GM23338 (cell line): Measurements from ENCODE around the gene FAM13A. TPM values are rescaled to one million over a fixed set of nuclear protein-coding genes. Genes with fewer than 3 reads are reported as not detected.

Source experiments
- ATAC-seq: fragments of 200-7000 bp; cut with Tn5 transposase; 3 replicates; pipeline ENCODE4 v1.9.1; 2020
- DNase-seq: peaks from one replicate; pipeline ENCODE4 v3.0.0-alpha.2; 2015; ENCODE audit warnings: low spot score
- H2AFZ ChIP-seq: fragments of 200-600 bp; sonication (generic); 2 replicates; pipeline ENCODE4 v1.8.0; 2016; ENCODE audit warnings: antibody characterized with exemption, mild to moderate bottlenecking, moderate library complexity
- H3F3A ChIP-seq: fragments of 200-600 bp; sonication (generic); replicated peaks from 2 replicates; pipeline ENCODE4 v1.8.0; 2017; ENCODE audit warnings: antibody characterized with exemption, mixed run types, low read depth
- H3K27ac ChIP-seq: fragments of 200-600 bp; sonication (generic); 2 replicates; pipeline ENCODE4 v1.6.1; 2016; ENCODE audit warnings: low read depth
- H3K27me3 ChIP-seq: fragments of 200-600 bp; sonication (generic); 2 replicates; pipeline ENCODE4 v1.8.0; 2016; ENCODE audit warnings: mild to moderate bottlenecking, mixed run types, moderate library complexity; ENCODE audit not compliant: insufficient read depth
- H3K36me3 ChIP-seq: fragments of 200-600 bp; sonication (generic); 2 replicates; pipeline ENCODE4 v1.8.0; 2016; ENCODE audit warnings: mild to moderate bottlenecking; ENCODE audit not compliant: insufficient read depth
- H3K4me1 ChIP-seq: fragments of 200-600 bp; sonication (generic); 2 replicates; pipeline ENCODE4 v1.8.0; 2016; ENCODE audit warnings: mild to moderate bottlenecking, moderate library complexity; ENCODE audit not compliant: insufficient read depth
- H3K4me2 ChIP-seq: fragments of 200-600 bp; sonication (generic); 2 replicates; pipeline ENCODE4 v1.7.1; 2017; ENCODE audit warnings: mixed run types
- H3K4me3 ChIP-seq: fragments of 200-600 bp; sonication (generic); 2 replicates; pipeline ENCODE4 v1.6.1; 2016; ENCODE audit warnings: mixed run types
- H3K79me2 ChIP-seq: fragments of 200-600 bp; sonication (generic); replicated peaks from 2 replicates; pipeline ENCODE4 v1.8.0; 2017; ENCODE audit warnings: mild to moderate bottlenecking; ENCODE audit not compliant: insufficient read depth
- H3K9me2 ChIP-seq: fragments of 200-600 bp; sonication (generic); 2 replicates; pipeline ENCODE4 v1.8.0; 2017; ENCODE audit not compliant: insufficient read depth
- H4K20me1 ChIP-seq: fragments of 200-600 bp; sonication (generic); replicated peaks from 2 replicates; pipeline ENCODE4 v1.8.0; 2017; ENCODE audit warnings: mild to moderate bottlenecking; ENCODE audit not compliant: insufficient read depth
- H3K27ac Mint-ChIP-seq: 2 replicates; pipeline ENCODE4 v1.8.0; 2020; ENCODE audit warnings: inconsistent platforms, mild to moderate bottlenecking, moderate library complexity, mixed read lengths
- H3K27me3 Mint-ChIP-seq: 3 replicates; pipeline ENCODE4 v1.8.0; 2022; ENCODE audit warnings: low read depth, mild to moderate bottlenecking, moderate library complexity, mixed read lengths, inconsistent platforms; ENCODE audit not compliant: insufficient read depth, poor library complexity
- H3K36me3 Mint-ChIP-seq: 3 replicates; pipeline ENCODE4 v1.8.0; 2021; ENCODE audit warnings: low read depth, mild to moderate bottlenecking, inconsistent platforms, moderate library complexity, mixed read lengths
- H3K4me1 Mint-ChIP-seq: 3 replicates; pipeline ENCODE4 v1.8.0; 2020; ENCODE audit warnings: mild to moderate bottlenecking, inconsistent platforms, mixed read lengths
- H3K4me3 Mint-ChIP-seq: 3 replicates; pipeline ENCODE4 v1.8.0; 2021; ENCODE audit warnings: moderate library complexity, mild to moderate bottlenecking, inconsistent platforms, mixed read lengths
- H3K9me3 Mint-ChIP-seq: 3 replicates; pipeline ENCODE4 v1.8.0; 2020; ENCODE audit warnings: moderate library complexity, mild to moderate bottlenecking, inconsistent platforms, mixed read lengths
- CREB1 ChIP-seq: fragments of 250-450 bp; sonication (Bioruptor Pico); IDR thresholded peaks from 2 replicates; pipeline ENCODE4 v1.5.0; 2020; ENCODE audit warnings: low read depth, mild to moderate bottlenecking, moderate library complexity
- ETS1 ChIP-seq: IDR thresholded peaks from 2 replicates; pipeline ENCODE4 v1.6.1; 2016; ENCODE audit warnings: antibody characterized with exemption
- EZH2 ChIP-seq: fragments of 200-600 bp; sonication (generic); IDR thresholded peaks from one replicate; pipeline ENCODE4 v1.8.0; 2017; ENCODE audit warnings: antibody characterized with exemption, mild to moderate bottlenecking, low read depth; ENCODE audit not compliant: unreplicated experiment
- EZH2phosphoT487 ChIP-seq: fragments of 200-600 bp; sonication (generic); IDR thresholded peaks from one replicate; pipeline ENCODE4 v1.8.1; 2018; ENCODE audit warnings: antibody characterized with exemption; ENCODE audit not compliant: unreplicated experiment
- JUNB ChIP-seq: IDR thresholded peaks from one replicate; pipeline ENCODE4 v1.6.1; 2016; ENCODE audit warnings: antibody characterized with exemption; ENCODE audit not compliant: unreplicated experiment
- STAT1 ChIP-seq: IDR thresholded peaks from one replicate; pipeline ENCODE4 v1.6.1; 2016; ENCODE audit warnings: antibody characterized with exemption; ENCODE audit not compliant: unreplicated experiment
- ZNF331 ChIP-seq: fragments of 250-450 bp; sonication (Bioruptor Pico); IDR thresholded peaks from 2 replicates; pipeline ENCODE4 v1.5.0; 2020; ENCODE audit warnings: low read depth, mild to moderate bottlenecking, moderate library complexity
- polyA plus RNA-seq: library from polyadenylated mRNA; unstranded; fragments of >200 nt; fragmentation: Nextera tagmentation; extraction: Ambion mirVana; gene quantifications from 2 replicates; pipeline ENCODE4 v1.2.1, GENCODE V29; 2016
- total RNA-seq: library from RNA; depleted of rRNA; stranded (reverse); fragments of >200 nt; shearing (Covaris generic); gene quantifications from 2 replicates; pipeline ENCODE4 v1.2.3, GENCODE V29; 2014

FAM13A gene
- total and polyA plus RNA-seq, 2 experiments from 2014 or later = 13.9 to 28.4 TPM

DNA sequence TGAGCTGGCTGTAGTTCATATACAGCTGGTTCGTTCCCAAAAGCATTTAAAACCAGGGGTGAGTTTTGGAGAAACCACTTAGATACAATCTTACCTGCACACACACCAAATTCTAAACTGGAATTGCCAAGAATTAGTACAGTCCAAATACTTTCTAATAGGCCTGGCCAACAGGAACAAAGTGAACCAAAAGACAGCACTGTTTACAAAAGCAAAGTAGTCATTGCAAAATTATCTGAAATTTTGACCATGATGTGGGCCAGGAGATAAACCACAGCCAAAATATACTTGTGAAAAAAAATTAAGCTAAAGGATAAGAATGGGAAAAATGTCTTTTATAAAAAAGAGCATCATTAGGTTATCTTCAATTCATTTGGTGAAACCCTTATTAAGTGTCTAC, 321.4 kb downstream of the FAM13A start:
- Mint-ChIP-seq H3K9me3 (no peaks in the 10 kb centered on the region; the same call in 2 of the 3 replicates), H3K36me3 (peaks cover 6% of the 10 kb centered on the region; the same call in 2 of the 3 replicates), H3K27ac (no peak overlapping the region; the same call in 1 of the 2 replicates), H3K27me3 (peaks cover 6% of the 10 kb centered on the region), H3K4me1 (peaks cover 35% of the 10 kb centered on the region), H3K4me3 (no peak overlapping the region)
- H2AFZ ChIP-seq = no peak overlapping the region
- no peaks in the 10 kb centered on the region for H3K36me3 ChIP-seq
- H3K4me1 ChIP-seq = peaks cover 30% of the 10 kb centered on the region
- no peak overlapping the region for H3K4me3 ChIP-seq
- H4K20me1 ChIP-seq = no peaks in the 10 kb centered on the region
- H3K27ac ChIP-seq = no peak overlapping the region
- DNase-seq (no peak), ATAC-seq (no peak)
- H3K79me2 ChIP-seq = no peaks in the 10 kb centered on the region
- no peak overlapping the region for H3K4me2 ChIP-seq
- no peaks in the 10 kb centered on the region for H3K9me2 ChIP-seq
- H3K27me3 ChIP-seq = no peaks in the 10 kb centered on the region
- no peaks in the 10 kb centered on the region for H3F3A ChIP-seq
- TF ChIP-seq ZNF331 (CRISPR knock-in tag) (no peak), ETS1 (no peak)

- no peak overlapping the region for H3K4me2 ChIP-seq
- Mint-ChIP-seq H3K27ac (peak overlapping the region; percentile 86), H3K4me1 (peaks cover 28% of the 10 kb centered on the region), H3K9me3 (no peaks in the 10 kb centered on the region), H3K27me3 (peaks cover 6% of the 10 kb centered on the region), H3K4me3 (no peak overlapping the region), H3K36me3 (peaks cover 7% of the 10 kb centered on the region; the same call in 2 of the 3 replicates)
- H3F3A ChIP-seq = no peaks in the 10 kb centered on the region
- no peaks in the 10 kb centered on the region for H3K79me2 ChIP-seq
- H3K27me3 ChIP-seq = no peaks in the 10 kb centered on the region
- H3K27ac ChIP-seq = no peak overlapping the region
- ATAC-seq (no peak), DNase-seq (no peak)
- no peak for TF ChIP-seq EZH2phosphoT487
- no peak for TF ChIP-seq ETS1
- no peak for TF ChIP-seq STAT1
- no peaks in the 10 kb centered on the region for H3K36me3 ChIP-seq
- no peak overlapping the region for H2AFZ ChIP-seq
- peaks cover 24% of the 10 kb centered on the region for H3K4me1 ChIP-seq
- no peaks in the 10 kb centered on the region for H3K9me2 ChIP-seq
- no peak overlapping the region for H3K4me3 ChIP-seq
- no peaks in the 10 kb centered on the region for H4K20me1 ChIP-seq
Measured at GRCh38 chr4:88734403-88734949, 322.5 kb downstream of the FAM13A start.

DNA sequence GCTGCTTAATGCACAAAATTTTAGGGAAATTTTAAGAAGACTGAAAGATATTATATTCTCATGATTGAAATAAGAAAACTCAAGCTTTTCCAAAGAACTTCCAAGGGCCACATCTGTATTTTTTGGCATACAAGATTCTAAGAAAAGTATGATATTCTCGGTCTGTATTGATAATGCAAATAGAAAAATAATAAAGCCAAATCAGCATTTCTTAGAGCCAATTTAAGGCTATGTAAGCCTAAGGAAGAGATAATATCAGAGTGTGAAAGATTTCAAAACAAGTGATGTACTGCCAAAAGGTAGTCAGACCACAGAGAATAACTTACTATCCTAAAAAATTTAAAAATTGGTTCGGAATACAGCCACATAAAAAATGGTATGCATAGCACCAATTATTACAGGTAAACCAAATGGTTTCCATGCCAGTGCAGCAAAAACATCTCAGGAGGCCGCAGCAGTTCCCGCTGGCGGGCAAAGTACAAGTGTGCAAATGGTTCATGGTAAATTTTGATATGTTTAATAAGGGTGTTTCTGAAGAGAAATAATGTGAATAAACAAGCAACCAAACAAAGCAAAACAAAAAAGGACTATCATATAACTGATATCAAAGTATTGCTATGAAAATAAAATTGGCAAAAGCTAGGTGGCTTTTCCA, 324.1 kb downstream of the FAM13A start:
- Histone ChIP-seq H3K36me3 (no peaks in the 10 kb centered on the region), H3K79me2 (no peaks in the 10 kb centered on the region), H3K27ac (no peak overlapping the region), H3K4me1 (peaks cover 12% of the 10 kb centered on the region), H3K27me3 (no peaks in the 10 kb centered on the region), H3K4me3 (no peak overlapping the region), H3K4me2 (no peak overlapping the region), H2AFZ (no peak overlapping the region), H3F3A (no peaks in the 10 kb centered on the region), H3K9me2 (no peaks in the 10 kb centered on the region), H4K20me1 (no peaks in the 10 kb centered on the region)
- no peak for DNase-seq
- H3K9me3 Mint-ChIP-seq = no peaks in the 10 kb centered on the region
- H3K27me3 Mint-ChIP-seq = peaks cover 1% of the 10 kb centered on the region
- H3K4me1 Mint-ChIP-seq = peaks cover 14% of the 10 kb centered on the region
- H3K36me3 Mint-ChIP-seq = peaks cover 7% of the 10 kb centered on the region; the same call in 2 of the 3 replicates
- no peak overlapping the region for H3K4me3 Mint-ChIP-seq
- ATAC-seq = no peak
- TF ChIP-seq EZH2 = no peak
- TF ChIP-seq CREB1 (CRISPR knock-in tag) = no peak
- TF ChIP-seq JUNB = no peak
- no peak for TF ChIP-seq STAT1
- H3K27ac Mint-ChIP-seq = no peak overlapping the region
